ENCODE data around the gene CLCN1.

Gene CLCN1

DNA sequence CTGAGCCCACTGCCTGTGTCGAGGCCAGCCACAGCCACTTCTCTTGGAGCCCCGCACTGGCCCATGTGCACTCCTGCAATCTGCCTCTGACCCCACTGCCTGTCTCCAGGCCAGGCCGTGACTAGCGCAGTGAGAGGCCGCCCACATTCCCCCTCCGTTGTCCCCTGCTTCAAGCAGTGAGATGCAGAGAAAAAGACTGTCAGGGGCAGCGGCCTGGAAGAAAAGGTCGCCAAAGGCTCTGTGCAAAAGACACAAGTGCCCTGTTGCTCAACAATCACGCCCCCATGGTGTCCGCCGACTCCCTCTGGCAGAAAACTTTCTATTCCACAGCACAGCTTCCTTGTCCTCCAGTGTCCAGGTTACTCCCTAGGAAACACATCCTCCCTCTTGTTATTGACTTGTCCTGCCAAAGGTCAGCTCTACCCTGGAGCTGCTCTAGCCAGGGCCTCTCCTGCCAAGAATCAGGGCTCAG lies 36.7 kb downstream of the CLCN1 start:
- H3K4me3 ChIP-seq (ENCODE audit: low read depth, low read length), result no peak overlapping the region
- TF ChIP-seq, protein P1, sequence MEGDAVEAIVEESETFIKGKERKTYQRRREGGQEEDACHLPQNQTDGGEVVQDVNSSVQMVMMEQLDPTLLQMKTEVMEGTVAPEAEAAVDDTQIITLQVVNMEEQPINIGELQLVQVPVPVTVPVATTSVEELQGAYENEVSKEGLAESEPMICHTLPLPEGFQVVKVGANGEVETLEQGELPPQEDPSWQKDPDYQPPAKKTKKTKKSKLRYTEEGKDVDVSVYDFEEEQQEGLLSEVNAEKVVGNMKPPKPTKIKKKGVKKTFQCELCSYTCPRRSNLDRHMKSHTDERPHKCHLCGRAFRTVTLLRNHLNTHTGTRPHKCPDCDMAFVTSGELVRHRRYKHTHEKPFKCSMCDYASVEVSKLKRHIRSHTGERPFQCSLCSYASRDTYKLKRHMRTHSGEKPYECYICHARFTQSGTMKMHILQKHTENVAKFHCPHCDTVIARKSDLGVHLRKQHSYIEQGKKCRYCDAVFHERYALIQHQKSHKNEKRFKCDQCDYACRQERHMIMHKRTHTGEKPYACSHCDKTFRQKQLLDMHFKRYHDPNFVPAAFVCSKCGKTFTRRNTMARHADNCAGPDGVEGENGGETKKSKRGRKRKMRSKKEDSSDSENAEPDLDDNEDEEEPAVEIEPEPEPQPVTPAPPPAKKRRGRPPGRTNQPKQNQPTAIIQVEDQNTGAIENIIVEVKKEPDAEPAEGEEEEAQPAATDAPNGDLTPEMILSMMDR (IDR thresholded peaks at IDR 0.05; ENCODE audit: insufficient read depth, low read depth, low read length, missing control alignments), result no peak
- DNase-seq (ENCODE audit: low read depth), result no peak

DNA sequence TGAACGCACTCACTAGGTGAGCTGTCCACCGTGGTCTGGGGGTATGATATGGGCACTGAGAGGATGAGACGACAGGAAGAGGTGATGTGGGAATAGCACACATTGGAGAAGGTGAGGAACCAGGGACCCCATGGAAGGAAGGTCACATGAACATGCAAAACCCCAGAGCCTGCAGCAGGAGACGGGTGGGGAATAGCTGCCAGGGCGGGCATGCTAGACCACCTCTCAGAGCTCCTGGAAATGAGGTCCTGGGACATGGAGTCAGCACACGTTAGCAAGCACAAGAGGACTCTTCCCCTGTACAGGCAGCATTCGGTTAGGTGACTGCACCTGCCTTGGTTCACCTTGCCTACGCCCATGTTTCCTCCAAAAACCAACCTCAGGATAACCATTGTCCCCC lies 38.5 kb downstream of the CLCN1 start:
- DNase-seq (ENCODE audit: low read depth), result no peak
- H3K4me3 ChIP-seq (ENCODE audit: low read depth, low read length), result no peak overlapping the region
- TF ChIP-seq, protein P1 (IDR thresholded peaks at IDR 0.05; ENCODE audit: insufficient read depth, low read depth, low read length, missing control alignments), result no peak

DNA sequence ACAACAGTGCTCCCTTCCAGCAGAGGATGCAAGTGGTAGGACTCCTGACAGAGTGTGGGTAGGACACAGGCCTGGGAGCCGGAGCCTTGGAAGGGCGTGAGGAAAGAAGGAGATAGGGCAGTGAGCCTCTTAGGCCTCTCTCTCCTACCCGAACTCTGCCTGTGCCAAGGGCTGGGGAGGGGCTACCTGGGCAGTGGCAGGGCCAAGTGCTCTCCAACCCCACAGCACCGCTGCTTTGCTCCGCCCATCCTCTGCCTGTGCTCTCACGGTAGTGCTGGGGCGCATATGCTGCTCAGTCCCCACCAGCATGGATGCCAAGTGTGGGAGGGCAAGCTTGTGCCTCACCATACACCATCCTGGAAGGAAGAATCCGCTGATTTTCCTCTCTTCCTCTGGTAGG lies 39.1 kb downstream of the CLCN1 start:
- DNase-seq (ENCODE audit: low read depth), result no peak
- TF ChIP-seq, protein P1 (IDR thresholded peaks at IDR 0.05; ENCODE audit: insufficient read depth, low read depth, low read length, missing control alignments), result no peak

DNA sequence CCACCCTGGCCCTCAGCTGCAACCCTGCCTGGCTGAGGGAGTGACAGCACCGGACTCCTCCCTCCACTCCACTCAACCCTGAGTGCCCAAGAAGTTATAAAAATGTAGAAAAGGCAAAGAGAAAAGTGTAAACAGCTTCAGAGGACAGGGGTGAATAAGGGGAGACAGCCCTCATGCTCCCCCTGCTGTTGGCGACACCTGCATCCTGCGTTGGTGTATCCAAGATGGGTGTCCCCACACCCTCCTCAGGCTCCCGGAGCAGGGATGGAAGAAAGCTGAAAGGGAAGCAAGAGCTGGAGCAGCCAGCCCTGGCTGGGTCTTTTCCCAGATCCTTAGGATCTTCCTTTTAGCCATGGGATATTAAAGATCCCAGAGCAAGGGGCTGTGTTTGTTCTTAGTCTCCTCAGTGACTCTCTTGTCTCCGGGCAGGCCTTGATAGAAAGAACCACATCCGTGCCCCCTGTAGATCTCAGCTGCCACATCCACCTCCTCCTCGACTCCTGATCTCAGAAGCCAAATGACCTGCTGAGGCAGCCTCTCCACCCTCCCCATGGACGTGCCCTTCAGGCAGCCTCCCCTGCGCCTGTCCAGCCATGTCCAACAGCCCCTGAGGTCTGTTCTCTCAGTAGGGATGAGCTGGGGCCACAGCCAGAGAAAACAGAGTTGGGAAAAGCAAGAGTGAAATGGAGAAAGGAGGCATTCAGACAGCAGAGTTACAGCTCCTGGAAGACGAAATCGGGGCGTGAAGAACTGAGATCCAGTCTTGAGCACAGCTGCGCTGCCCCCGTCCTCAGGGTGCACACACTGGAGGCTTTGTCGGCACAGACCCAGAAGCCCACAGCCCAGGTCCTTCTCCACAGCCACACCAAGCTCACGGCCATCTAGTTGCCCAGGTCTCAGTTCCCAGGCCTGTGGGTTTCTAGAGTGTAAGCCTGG lies 39.8 kb downstream of the CLCN1 start:
- TF ChIP-seq, protein P1 (IDR thresholded peaks at IDR 0.05; ENCODE audit: insufficient read depth, low read depth, low read length, missing control alignments), result no peak
- no peak overlapping the region for H3K4me3 ChIP-seq (ENCODE audit: low read depth, low read length)
- DNase-seq (ENCODE audit: low read depth), result no peak

More for the DNA sequence above, 39.1 kb downstream of the CLCN1 start:
- no peak overlapping the region for H3K4me3 ChIP-seq (ENCODE audit: low read depth, low read length)

DNA sequence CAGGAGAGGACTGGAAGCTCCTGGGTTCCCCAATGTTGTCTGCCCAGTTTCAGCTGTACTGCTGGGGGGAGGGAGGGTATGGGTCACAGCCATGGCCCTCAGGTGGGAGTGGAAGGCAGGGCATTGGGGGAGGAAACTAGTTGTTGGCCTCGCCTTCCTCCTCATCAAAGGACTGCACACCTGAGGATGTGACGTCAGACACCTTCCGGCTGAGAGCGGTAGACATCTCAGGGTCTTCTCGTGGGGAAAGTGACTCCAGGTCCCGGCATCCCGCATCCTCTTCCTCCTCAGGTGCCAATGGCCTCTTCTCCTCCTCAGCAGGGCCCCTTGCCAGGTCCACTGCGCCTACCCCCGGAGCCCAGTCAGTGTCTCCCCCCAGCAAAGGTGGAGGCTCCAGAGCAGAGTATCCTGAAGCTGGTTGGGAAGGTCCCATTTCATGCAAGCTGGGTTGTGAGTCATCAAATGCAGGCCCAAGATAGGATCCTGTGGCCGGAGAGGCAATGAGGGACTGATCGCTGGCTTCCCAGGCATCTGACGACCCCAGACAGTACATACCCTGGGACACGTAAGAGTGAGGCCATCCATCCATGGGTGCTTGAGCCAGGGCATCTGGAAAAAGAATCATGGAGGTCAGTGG lies 40.6 kb downstream of the CLCN1 start:
- no peak overlapping the region for H3K4me3 ChIP-seq (ENCODE audit: low read depth, low read length)
- no peak for DNase-seq (ENCODE audit: low read depth)
- TF ChIP-seq, protein P1 (IDR thresholded peaks at IDR 0.05; ENCODE audit: insufficient read depth, low read depth, low read length, missing control alignments), result no peak

DNA sequence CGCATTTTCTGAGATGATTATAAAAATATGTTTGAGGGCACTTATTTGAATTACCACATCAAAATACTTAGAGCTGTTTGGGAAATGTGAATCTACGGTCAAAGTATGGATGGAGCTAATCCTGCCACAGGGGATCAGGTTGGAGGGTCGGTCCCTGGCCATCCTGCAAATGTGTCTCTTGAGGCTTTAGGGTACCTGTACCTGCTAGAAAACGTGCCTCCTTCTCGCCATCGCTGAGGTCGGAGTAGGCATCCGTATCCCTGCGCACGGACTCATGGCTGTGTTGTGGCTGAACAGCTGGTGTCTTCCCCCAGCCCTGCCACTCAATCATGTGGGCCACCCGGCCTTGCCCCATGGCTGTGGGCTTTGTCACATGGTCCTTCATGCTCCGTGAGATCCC lies 42.7 kb downstream of the CLCN1 start:
- TF ChIP-seq, protein P1 (IDR thresholded peaks at IDR 0.05; ENCODE audit: insufficient read depth, low read depth, low read length, missing control alignments), result no peak
- no peak for DNase-seq (ENCODE audit: low read depth)
- H3K4me3 ChIP-seq (ENCODE audit: low read depth, low read length), result no peak overlapping the region
